Stimulated activated naive B cell treated with anti-CD40 and anti-IgM and Interleukin-4, amounts not matched to agents 10 μg/mL and 1 μg/mL and 100 μg/mL, for 72 hours (primary cell): ENCODE results near the gene SLC25A12.
A peak's percentile ranks its signal among the peaks of the same experiment; 100 is the strongest.
"Not testable (repeated sequence)": the region's sequence is repeated elsewhere in the genome, so short reads cannot be mapped to it uniquely, and the experiment has no call there.

Experiments
- ATAC-seq, 2 donors: fragments of 150-1000 bp; cut with Tn5 transposase; replicated peaks; 2 replicates each; pipeline ENCODE4 v1.10.0; 2021; ENCODE audit warnings: moderate library complexity in 1 of 2
- DNase-seq: peaks from one replicate; pipeline ENCODE4 v3.0.0; 2021
- H3K27ac Mint-ChIP-seq: one replicate; pipeline ENCODE4 v1.8.0; 2022; ENCODE audit warnings: mild to moderate bottlenecking, mixed read lengths
- H3K27me3 Mint-ChIP-seq, 2 donors: one replicate each; pipeline ENCODE4 v1.8.0; 2022; ENCODE audit warnings: mixed read lengths in 2 of 2
- H3K36me3 Mint-ChIP-seq, 2 donors: one replicate each; pipeline ENCODE4 v1.8.0; 2022; ENCODE audit warnings: mixed read lengths in 2 of 2, mild to moderate bottlenecking in 1 of 2
- H3K4me1 Mint-ChIP-seq, 2 donors: one replicate each; pipeline ENCODE4 v1.8.0; 2022; ENCODE audit warnings: mixed read lengths in 2 of 2, mild to moderate bottlenecking in 1 of 2
- H3K4me3 Mint-ChIP-seq, 2 donors: one replicate each; pipeline ENCODE4 v1.8.0; 2022; ENCODE audit warnings: mild to moderate bottlenecking in 2 of 2, mixed read lengths in 2 of 2, moderate library complexity in 1 of 2
- H3K9me3 Mint-ChIP-seq, 2 donors: one replicate each; pipeline ENCODE4 v1.8.0; 2022; ENCODE audit warnings: mixed read lengths in 2 of 2, mild to moderate bottlenecking in 1 of 2

Gene SLC25A12

DNA sequence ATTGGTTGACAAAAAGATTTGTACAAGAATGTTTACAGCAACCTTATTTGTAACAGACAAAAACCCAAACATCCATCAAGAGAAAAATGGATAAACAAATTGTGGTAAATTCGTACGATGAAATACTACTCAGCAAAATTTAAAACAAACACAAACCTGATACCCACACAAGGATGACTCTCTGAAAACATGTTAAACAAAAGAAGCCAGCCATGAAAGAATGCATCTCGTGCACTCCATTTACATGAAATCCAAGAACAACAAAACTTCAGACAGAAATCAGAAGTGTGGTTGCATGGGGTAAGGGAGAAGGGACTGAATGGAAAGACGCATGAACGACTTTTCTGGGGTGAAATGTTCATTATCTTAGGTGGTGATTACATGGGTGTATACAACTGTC, 93.4 kb downstream of the SLC25A12 start:
- Mint-ChIP-seq H3K4me3 (no peak overlapping the region), H3K9me3 (no peaks in the 10 kb centered on the region), H3K4me1 (no peaks in the 10 kb centered on the region), H3K27me3 (no peaks in the 10 kb centered on the region), H3K36me3 (peaks cover 15 to 33% of the 10 kb centered on the region in 2 donors), H3K27ac (no peak overlapping the region)
- DNase-seq (no peak), ATAC-seq (no peak)

DNA sequence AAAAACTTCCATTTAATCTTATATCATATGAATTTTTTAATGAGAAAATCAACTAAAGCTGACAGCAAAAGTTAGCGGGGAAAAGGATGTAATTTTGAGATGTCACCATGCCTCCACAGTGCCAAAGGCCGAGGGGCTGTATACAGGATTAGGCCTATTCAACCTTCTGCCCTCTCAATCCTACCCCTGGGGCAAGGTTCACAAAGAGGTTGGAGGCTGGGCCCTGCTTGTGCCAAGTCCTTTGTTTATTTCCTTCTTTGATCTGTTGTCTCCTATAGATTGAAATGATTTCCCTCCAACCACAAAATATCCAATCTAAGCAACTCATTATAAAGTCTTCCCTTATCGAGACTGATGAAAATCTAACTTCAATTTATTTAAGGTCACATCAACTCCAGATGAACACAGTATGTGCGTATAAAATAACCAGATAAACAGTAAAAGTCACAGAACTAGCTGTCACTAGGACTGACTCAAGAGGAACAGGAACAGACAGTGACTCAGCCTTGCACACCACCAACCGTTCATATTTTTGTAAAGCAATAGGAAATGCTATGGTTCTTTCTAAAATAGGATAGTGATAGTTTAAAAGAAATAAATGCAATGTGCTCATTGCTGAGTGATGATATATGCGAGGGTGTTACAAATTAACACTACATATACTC, 95.8 kb downstream of the SLC25A12 start:
- Mint-ChIP-seq H3K9me3 (no peaks in the 10 kb centered on the region), H3K4me1 (no peaks in the 10 kb centered on the region), H3K36me3 (peaks cover 13 to 35% of the 10 kb centered on the region in 2 donors), H3K27me3 (no peaks in the 10 kb centered on the region), H3K4me3 (no peak overlapping the region), H3K27ac (peak overlapping the region; percentile 75)
- DNase-seq (no peak), ATAC-seq (no peak)

DNA sequence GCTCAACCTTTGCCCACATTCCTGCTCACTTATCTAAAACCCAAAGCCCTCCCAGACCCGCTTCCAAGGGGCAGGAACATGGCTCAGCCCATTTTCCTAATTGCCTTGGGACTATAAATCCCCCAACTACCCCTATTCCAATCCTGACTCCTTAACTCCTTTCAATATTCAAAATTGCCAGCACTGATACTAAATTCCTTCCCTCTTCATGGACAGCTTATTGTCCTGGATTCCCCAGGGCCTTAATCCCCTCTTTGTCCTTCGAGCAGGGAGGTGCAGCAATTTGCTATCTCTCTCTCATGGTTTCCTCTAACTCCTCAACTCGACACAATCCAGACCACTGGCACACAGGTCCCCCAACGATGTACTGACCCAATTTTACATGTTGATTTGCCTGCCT, 99.1 kb downstream of the SLC25A12 start:
- Mint-ChIP-seq H3K27me3 (no peaks in the 10 kb centered on the region), H3K27ac (no peak overlapping the region), H3K4me1 (no peaks in the 10 kb centered on the region), H3K9me3 (no peaks in the 10 kb centered on the region), H3K36me3 (peaks cover 21 to 41% of the 10 kb centered on the region in 2 donors), H3K4me3 (no peak overlapping the region)
- ATAC-seq, result no peak
- DNase-seq, result no peak

DNA sequence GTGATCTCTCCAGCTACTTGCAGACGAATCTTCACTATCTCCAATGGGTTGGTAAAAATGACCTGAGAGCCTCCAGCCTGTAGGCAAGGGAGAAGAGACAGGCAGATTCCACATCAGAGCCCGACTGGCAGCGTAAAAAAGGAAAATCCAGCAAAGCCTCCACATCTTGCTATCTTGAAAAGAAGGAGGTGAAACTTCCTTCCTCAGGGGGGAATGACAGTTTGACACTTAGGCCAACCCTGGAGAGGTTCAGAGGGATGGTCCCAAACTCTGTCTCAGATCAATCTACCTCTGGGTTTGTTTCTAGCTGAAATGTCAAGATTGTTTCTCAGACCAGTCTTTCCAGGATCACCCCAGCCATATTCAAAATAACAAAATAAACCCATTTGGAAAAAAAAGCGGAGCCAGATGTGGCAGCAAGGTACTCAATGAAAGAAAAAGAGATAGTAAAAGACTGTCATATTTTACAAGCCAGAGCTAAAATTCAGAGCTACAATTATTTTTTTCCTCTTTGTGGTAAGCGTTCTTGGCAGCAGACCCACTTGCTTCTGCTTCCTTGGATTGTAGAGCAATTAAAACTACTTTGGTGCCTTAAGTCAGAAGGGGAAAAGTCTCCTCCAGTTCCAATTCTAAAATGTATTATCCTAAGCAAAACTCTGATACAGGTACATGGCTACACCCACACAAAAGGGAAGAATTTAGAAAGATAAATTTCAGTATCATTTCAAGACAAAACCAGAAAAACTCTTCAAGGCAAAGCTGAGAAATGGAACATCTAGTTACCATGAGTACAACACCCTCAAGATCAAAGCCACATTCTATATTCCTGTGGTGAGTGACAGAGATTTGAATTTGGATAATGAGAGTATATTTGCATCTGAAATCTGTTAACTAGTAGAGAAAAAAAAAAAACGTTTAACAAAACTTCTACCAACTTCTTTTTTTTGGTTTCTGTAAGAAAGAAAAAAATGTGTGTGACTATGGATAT, 100.1 kb downstream of the SLC25A12 start:
- H3K27ac Mint-ChIP-seq, result no peak overlapping the region
- peaks cover 27 to 39% of the 10 kb centered on the region in 2 donors for H3K36me3 Mint-ChIP-seq

DNA sequence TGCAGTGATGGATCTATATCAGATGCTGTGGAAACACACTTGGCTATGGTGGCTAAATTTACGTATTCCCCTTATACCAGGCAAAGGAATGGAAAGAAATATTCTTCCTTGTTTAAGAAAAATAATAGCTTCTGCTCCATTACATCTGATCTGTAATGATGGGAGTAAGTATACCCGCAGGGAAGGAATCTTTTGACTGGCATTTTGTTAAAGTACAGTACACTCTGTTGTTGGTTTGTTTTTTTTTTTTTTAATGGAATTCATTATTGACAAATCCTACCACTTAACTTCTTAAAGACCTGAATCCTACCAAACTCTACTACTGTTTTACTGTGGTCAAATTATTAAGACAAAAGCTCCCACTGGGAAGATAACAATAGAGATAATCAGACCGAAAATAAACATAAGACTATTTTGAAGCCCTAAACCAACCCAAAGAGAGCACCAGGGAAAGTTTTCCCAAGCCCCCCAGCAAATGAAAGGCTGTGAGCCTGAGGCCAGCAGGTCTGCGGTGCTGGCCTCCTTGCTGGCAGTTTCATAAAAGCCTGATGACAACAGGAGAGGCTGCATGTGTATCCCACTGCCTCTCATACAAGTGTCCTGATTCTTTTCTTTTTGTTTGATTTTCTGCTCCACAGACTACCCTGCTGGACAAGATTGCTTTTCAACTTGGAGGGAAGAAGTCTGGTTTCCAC, 101.0 kb downstream of the SLC25A12 start:
- peaks cover 0 to 5% of the 10 kb centered on the region in 2 donors for H3K4me1 Mint-ChIP-seq
- peaks cover 30 to 38% of the 10 kb centered on the region in 2 donors for H3K36me3 Mint-ChIP-seq
- DNase-seq, result no peak
- H3K9me3 Mint-ChIP-seq, result no peaks in the 10 kb centered on the region
- no peak overlapping the region for H3K27ac Mint-ChIP-seq
- no peak for ATAC-seq
- no peak overlapping the region for H3K4me3 Mint-ChIP-seq
- no peaks in the 10 kb centered on the region for H3K27me3 Mint-ChIP-seq

More for the DNA sequence above, 100.1 kb downstream of the SLC25A12 start:
- H3K9me3 Mint-ChIP-seq, result no peaks in the 10 kb centered on the region
- no peaks in the 10 kb centered on the region for H3K27me3 Mint-ChIP-seq
- ATAC-seq (no peak), DNase-seq (no peak)
- H3K4me3 Mint-ChIP-seq, result no peak overlapping the region
- no peaks in the 10 kb centered on the region for H3K4me1 Mint-ChIP-seq

DNA sequence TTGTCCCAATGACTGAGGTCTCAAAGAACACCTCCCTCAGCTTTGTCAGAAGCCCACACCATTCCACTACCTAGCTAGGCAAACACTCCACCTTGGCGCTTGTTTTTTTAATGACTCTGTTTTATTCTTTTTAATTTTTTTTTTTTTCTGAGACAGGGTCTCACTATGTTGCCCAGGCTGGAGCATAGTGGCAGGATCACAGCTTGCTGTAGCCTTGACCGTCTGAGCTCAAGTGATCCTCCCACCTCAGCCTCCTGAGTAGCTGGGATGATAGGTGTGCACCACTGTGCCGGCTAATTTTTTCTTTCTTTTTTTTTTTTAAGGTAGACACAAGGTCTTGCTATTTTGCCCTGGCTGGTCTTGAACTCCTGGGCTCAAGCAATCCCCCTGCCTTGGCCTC, 101.9 kb downstream of the SLC25A12 start:
- Mint-ChIP-seq H3K4me1 (peaks cover 0 to 5% of the 10 kb centered on the region in 2 donors), H3K27me3 (no peaks in the 10 kb centered on the region), H3K36me3 (peaks cover 33 to 45% of the 10 kb centered on the region in 2 donors), H3K27ac (no peak overlapping the region), H3K4me3 (no peak overlapping the region), H3K9me3 (no peaks in the 10 kb centered on the region)
- no peak for DNase-seq
- ATAC-seq, result no peak

DNA sequence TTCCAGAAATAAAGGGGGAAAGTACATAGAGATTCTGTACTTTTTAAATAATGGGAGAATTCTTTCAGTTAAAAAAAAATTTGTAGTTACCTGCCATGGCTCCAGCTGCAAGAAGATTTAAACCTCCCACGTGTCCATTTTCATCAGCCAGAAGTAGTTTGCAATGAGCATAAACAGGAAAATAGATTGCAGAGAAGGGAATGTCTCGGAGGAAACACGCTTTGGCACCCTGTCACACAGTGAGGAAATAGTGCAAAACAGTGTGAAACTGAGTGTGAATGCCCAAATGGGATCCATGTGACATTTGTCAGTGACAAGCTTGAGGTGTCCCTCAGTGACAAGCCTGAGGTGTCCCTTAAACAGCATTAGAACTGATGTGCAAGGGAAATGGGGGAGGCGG, 102.7 kb downstream of the SLC25A12 start:
- no peak overlapping the region for H3K4me3 Mint-ChIP-seq
- H3K27ac Mint-ChIP-seq, result no peak overlapping the region
- H3K27me3 Mint-ChIP-seq, result no peaks in the 10 kb centered on the region
- H3K4me1 Mint-ChIP-seq, result peaks cover 0 to 5% of the 10 kb centered on the region in 2 donors
- H3K9me3 Mint-ChIP-seq, result no peaks in the 10 kb centered on the region
- no peak for DNase-seq
- no peak for ATAC-seq
- H3K36me3 Mint-ChIP-seq, result peaks cover 37 to 52% of the 10 kb centered on the region in 2 donors

DNA sequence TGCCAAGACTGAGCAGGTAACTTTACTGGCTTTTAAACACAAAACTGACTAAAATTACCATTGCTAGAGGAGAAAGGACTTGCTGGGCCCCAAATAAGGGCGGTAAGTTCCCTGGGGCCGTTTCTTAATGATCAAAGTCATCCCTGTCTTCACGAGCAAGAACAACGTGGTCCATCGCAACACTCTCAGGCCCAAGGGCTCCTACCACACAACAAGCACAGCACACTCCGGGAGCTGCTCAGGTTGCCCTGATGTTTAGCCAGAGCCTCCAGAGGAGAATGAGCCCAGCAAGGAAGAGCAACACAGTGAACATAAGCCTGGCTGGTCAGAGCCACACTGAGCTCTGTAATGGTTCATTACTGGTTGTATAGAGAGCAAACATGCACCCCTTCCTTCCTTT, 104.1 kb downstream of the SLC25A12 start:
- H3K4me1 Mint-ChIP-seq, result peaks cover 0 to 5% of the 10 kb centered on the region in 2 donors
- no peak overlapping the region for H3K27ac Mint-ChIP-seq
- no peak for DNase-seq
- H3K4me3 Mint-ChIP-seq, result no peak overlapping the region
- no peak for ATAC-seq
- no peaks in the 10 kb centered on the region for H3K27me3 Mint-ChIP-seq
- no peaks in the 10 kb centered on the region for H3K9me3 Mint-ChIP-seq
- H3K36me3 Mint-ChIP-seq, result peaks cover 45 to 57% of the 10 kb centered on the region in 2 donors

DNA sequence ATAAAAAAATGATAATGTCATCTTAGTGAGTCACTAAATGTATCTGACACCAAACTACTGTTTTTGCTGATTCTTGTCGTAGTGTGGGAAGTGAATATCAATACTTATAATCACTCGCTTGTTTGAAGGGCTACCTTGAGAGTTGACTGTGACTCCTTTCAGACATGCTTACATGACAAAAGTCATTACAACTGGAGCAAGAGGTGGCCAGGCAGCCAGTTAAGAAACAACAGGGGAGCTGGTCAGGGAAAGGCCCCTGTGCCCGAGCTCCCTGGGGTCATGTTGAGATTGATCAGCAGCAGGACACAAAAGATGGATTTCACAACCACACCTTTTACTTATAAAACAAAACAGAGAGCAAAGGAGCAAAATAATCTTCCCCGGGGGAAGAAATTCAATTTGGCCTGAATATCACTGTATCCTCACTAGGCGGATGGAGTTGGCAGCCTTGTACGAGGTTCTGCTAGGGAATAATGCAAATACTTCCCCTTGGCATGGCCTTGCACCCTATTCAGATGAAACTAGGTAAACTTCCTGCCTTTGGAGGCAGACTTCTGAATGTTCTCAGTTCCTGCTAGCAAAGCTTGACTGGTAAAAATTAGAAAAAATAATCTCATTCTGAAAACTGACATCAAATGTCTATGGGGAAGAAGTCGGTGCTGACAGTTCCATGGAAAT, 105.6 kb downstream of the SLC25A12 start:
- peaks cover 0 to 5% of the 10 kb centered on the region in 2 donors for H3K4me1 Mint-ChIP-seq
- peak overlapping the region; percentile 14 for H3K27ac Mint-ChIP-seq
- H3K36me3 Mint-ChIP-seq, result peaks cover 54 to 62% of the 10 kb centered on the region in 2 donors
- no peak overlapping the region for H3K4me3 Mint-ChIP-seq
- no peaks in the 10 kb centered on the region for H3K27me3 Mint-ChIP-seq
- DNase-seq (no peak), ATAC-seq (no peak)
- no peaks in the 10 kb centered on the region for H3K9me3 Mint-ChIP-seq

DNA sequence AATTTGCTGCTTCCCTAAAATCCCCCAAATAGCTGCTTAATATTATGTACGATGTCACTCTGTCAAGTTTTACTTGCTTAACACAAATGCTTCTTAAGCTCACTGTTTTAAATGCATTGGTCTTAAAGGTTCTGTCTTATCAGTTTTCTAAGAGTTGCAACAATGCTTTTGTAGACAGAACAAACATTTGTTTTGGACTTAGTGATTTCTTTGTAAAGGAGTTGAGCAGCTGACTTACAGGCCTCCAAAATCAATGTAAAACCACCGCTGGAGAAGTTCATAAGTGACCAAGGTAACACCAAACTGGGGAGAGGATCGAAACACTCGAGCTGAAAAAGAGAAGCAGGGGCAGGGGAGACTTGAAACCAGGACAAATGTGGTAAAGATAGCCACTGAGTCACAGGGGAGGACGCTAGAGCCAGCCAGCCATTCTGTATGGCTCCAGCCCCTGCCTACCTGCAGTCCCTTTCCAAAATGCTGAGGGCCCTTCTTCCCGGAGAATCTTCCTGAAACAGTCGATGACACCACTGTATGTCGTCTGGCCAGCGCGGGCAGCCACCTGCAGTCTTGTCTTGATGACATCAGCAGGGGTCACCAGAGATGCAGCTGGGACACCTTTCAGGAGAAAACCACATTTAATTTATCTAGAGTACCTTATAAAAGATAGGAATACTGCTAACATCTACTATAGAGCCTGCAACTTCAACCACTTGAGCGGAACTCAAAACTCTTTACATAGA, 106.5 kb downstream of the SLC25A12 start:
- ATAC-seq, result no peak
- no peak overlapping the region for H3K4me3 Mint-ChIP-seq

DNA sequence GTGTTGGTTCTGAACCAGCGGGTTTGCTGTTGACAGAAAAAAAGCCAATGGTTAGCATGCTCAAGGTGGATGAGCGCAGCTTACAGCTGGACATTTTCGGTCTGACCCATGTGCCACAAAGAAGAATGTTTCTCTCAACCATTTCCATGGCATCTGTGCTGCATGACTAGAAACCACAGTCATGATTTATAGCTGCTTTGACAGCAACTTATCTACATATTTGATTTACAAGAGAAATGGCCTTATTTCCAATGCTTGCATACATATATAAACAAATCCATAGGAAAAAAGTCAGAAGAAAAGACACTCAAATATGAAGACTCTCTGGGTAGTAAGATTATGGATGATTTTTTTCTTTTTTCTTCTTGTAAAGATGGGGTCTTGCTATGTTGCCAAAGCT, 108.6 kb downstream of the SLC25A12 start:
- Mint-ChIP-seq H3K4me1 (peaks cover 0 to 5% of the 10 kb centered on the region in 2 donors), H3K4me3 (no peak overlapping the region), H3K9me3 (no peaks in the 10 kb centered on the region), H3K27me3 (no peaks in the 10 kb centered on the region), H3K27ac (no peak overlapping the region), H3K36me3 (peaks cover 51 to 53% of the 10 kb centered on the region in 2 donors)
- ATAC-seq (no peak), DNase-seq (no peak)

More for the DNA sequence above, 106.5 kb downstream of the SLC25A12 start:
- Mint-ChIP-seq H3K27me3 (no peaks in the 10 kb centered on the region), H3K36me3 (peaks cover 55 to 60% of the 10 kb centered on the region in 2 donors), H3K9me3 (no peaks in the 10 kb centered on the region), H3K4me1 (peaks cover 0 to 5% of the 10 kb centered on the region in 2 donors), H3K27ac (no peak overlapping the region)
- DNase-seq, result no peak

DNA sequence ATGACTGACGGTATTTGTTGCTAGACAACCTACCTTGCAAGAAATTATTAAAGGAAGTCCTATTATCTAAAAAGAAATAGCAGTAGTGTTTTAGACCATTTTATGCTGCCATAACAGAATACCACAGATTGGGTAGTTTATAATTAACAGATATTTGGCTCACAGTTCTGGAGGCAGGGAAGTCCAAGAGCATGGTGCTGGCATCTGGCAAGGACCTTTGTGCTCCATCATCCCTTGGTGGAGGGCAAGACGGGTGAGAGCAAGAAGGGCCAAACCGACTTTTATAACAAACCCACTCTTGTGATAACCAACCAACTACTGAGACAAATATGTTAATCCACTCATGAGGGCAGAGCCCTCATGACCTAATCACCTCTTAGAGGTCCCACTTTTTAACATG, 115.5 kb downstream of the SLC25A12 start:
- Mint-ChIP-seq H3K9me3 (peaks cover 5 to 8% of the 10 kb centered on the region in 2 donors), H3K4me1 (no peaks in the 10 kb centered on the region), H3K36me3 (peaks cover 26 to 34% of the 10 kb centered on the region in 2 donors), H3K27ac (no peak overlapping the region), H3K27me3 (no peaks in the 10 kb centered on the region), H3K4me3 (no peak overlapping the region)
- ATAC-seq (no peak), DNase-seq (no peak)

DNA sequence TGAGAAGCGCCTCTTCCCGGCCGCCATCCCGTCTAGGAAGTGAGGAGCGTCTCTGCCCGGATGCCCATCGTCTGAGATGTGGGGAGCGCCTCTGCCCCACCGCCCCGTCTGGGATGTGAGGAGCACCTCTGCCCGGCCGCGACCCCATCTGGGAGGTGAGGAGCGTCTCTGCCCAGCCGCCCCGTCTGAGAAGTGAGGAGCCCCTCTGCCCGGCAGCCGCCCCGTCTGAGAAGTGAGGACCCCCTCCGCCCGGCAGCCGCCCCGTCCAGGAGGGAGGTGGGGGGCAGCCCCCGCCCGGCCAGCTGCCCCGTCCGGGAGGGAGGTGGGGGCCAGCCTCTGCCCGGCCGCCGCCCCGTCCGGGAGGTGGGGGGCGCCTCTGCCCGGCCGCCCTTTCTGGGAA, 119.5 kb downstream of the SLC25A12 start:
- not testable (repeated sequence) for DNase-seq, ATAC-seq, H3K4me1 Mint-ChIP-seq, H3K4me3 Mint-ChIP-seq, H3K27me3 Mint-ChIP-seq, H3K27ac Mint-ChIP-seq
- H3K9me3 Mint-ChIP-seq, result peaks cover 7 to 13% of the 10 kb centered on the region in 2 donors
- peaks cover 28 to 45% of the 10 kb centered on the region in 2 donors for H3K36me3 Mint-ChIP-seq
